ENCODE measurements around the gene MEF2B. TPM values are rescaled to one million over a fixed set of nuclear protein-coding genes. Genes with fewer than 3 reads are reported as not detected.
"Not testable (repeated sequence)": the region's sequence is repeated elsewhere in the genome, so short reads cannot be mapped to it uniquely, and the experiment has no call there.

The MEF2B gene
- total RNA-seq, 4 donors from 2014 or later, result 0.49 to 2.2 (median 0.84) TPM; not detected in 1

DNA sequence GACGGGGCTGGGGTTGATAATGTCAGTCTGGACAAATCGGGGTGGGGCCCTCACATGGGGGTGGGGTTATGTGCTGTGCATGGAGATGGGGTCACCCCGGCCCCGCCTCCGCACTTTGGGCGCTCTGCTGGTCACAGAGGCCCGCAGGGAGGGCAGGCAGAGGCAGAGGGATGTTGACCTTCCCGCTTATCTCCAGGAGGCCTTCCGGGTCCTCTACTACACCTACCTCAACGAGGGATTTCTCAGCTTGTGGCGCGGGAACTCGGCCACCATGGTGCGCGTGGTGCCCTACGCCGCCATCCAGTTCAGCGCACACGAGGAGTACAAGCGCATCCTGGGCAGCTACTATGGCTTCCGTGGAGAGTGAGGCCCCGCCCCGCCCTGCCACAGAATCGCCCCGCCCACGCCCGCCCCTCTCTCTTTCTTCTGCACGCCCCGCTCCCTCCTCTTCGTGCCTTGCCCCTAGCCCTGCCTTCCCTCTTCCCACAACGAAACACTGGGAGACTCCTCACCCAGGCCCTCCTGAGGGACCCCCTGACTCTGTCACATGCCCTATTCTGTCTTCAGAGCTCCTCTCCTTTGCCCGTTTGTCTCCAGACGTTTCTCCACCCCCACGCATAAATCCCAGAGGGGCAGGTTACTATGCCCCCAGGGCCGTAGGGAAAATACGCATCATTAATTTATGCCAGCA is 64.6 kb downstream of the MEF2B start:
- H3K4me3 ChIP-seq (ENCODE audit: low read depth, poor library complexity, severe bottlenecking), result no peak overlapping the region
- WGBS, 2 donors, result 28 to 38% methylated on average over 29 of the region's 36 CpGs
- no peak for DNase-seq (ENCODE audit: low spot score in 2 of 2)
- TF ChIP-seq CTCF (IDR thresholded peaks at IDR 0.05), result no peak
- no peak for TF ChIP-seq POLR2A (IDR thresholded peaks at IDR 0.05)
- intact Hi-C loops (cut with DNase I; ENCODE audit: low total_unique reads), result no loop called here

DNA sequence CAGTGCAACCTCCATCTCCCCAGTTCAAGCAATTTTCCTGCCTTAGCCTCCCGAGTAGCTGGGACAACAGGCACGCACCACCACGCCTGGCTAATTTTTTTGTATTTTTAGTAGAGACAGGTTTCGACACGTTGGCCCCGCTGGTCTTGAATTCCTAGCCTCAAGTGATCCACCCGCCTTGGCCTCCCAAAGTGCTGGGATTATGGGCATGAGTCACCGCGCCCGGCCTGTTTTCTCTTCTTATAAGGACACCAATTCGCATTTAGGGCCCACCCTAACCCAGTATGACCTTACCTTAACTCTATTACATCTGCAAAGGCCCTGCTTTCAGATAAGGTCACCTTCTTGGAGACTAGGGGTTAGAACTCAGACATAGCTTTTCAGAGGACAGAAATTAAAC is 66.9 kb downstream of the MEF2B start:
- no peak for DNase-seq (ENCODE audit: low spot score in 2 of 2)
- intact Hi-C loops (cut with DNase I; ENCODE audit: low total_unique reads), result no loop called here
- TF ChIP-seq POLR2A (IDR thresholded peaks at IDR 0.05) (no peak), CTCF (IDR thresholded peaks at IDR 0.05) (no peak)
- no peak overlapping the region for H3K4me3 ChIP-seq (ENCODE audit: low read depth, poor library complexity, severe bottlenecking)
- WGBS, 2 donors, result 81 to 82% methylated on average over 11 of the region's 11 CpGs

DNA sequence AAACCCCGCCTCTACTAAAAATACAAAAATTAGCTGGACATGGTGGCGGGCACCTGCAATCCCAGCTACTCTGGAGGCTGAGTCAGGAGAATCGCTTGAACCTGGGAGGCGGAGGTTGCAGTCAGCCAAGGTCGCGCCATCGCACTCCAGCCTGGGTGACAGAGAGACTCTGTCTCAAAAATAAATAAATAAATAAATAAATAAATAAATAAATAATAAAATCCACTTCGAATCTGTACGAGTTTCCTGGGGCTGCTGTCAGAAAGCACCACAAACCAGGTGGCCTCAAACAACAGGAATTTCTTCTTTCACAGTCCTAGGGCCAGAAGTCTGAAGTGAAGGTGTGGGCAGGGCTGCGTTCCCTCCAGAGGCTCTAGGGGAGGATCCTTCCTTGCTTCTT is 67.5 kb downstream of the MEF2B start:
- intact Hi-C loops (cut with DNase I; ENCODE audit: low total_unique reads), result not testable (repeated sequence)

DNA sequence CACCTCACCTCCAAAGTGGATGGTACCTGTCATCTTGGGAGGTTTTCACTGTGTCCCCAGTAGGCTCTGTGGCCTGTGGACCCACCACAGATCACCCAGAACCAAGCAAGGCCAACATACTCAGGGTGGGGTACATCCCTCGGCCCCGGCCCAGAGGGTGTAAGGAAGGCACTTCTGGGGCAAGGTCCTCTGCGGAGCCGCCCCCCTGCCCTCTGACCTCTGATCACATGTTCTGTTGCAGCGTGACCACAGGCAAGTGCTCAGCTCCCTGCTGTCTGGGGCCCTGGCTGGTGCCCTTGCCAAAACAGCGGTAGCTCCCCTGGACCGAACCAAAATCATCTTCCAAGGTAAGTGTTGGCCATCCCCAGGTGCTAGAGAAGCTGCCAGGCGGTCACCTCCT is 68.5 kb downstream of the MEF2B start:
- no peak overlapping the region for H3K4me3 ChIP-seq (ENCODE audit: low read depth, poor library complexity, severe bottlenecking)
- 97 to 98% methylated on average over 8 of the region's 8 CpGs for WGBS, 2 donors
- intact Hi-C loops (cut with DNase I; ENCODE audit: low total_unique reads), result no loop called here
- DNase-seq (ENCODE audit: low spot score in 2 of 2), result no peak
- TF ChIP-seq POLR2A (IDR thresholded peaks at IDR 0.05), result no peak
- no peak for TF ChIP-seq CTCF (IDR thresholded peaks at IDR 0.05)

More for the DNA sequence above, 67.5 kb downstream of the MEF2B start:
- WGBS, 2 donors, result 96% methylated on average over 10 of the region's 10 CpGs
- DNase-seq (ENCODE audit: low spot score in 2 of 2); H3K4me3 ChIP-seq (ENCODE audit: low read depth, poor library complexity, severe bottlenecking): not testable (repeated sequence)

- no peak for DNase-seq (ENCODE audit: low spot score in 2 of 2)
- intact Hi-C loops (cut with DNase I; ENCODE audit: low total_unique reads), result no loop called here
- TF ChIP-seq CTCF (IDR thresholded peaks at IDR 0.05), result no peak
- TF ChIP-seq POLR2A (IDR thresholded peaks at IDR 0.05), result no peak
- WGBS, 2 donors, result 87 to 92% methylated on average over 18 of the region's 18 CpGs
- no peak overlapping the region for H3K4me3 ChIP-seq (ENCODE audit: low read depth, poor library complexity, severe bottlenecking)
Measured at GRCh38 chr19:19098703-19099632, 71.1 kb downstream of the MEF2B start.

- TF ChIP-seq POLR2A (IDR thresholded peaks at IDR 0.05), result no peak
- no peak for TF ChIP-seq CTCF (IDR thresholded peaks at IDR 0.05)
- no peak for DNase-seq (ENCODE audit: low spot score in 2 of 2)
- no peak overlapping the region for H3K4me3 ChIP-seq (ENCODE audit: low read depth, poor library complexity, severe bottlenecking)
- WGBS, 2 donors, result 81 to 84% methylated on average over 9 of the region's 9 CpGs
- intact Hi-C loops (cut with DNase I; ENCODE audit: low total_unique reads), result no loop called here
Measured at GRCh38 chr19:19098084-19098702, 71.9 kb downstream of the MEF2B start.

All from lower leg skin (tissue), 4 donors.